ENCODE data around the gene NBAS.

NBAS gene

DNA sequence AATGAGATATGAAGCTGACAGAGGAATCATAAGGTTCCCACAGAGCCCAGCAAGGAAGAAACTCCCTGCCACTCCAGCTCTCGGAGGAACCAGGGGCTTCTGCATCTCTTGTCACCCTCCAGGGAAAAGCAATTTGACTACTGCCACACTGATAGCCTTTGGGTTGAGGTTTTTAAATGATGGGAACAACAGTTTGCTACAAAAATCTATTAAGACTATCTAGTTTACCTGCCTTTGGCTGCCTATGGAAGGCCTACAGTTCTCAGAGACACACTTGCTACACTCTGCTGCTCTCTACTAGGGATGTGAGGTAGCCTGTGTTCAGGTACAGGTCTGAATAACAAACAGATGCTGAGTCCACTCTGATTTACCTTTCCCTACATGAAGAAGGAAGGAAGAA, 161.9 kb downstream of the NBAS start:
- Mint-ChIP-seq H3K36me3 (ENCODE audit: low read depth) (peaks cover 42% of the 10 kb centered on the region), H3K4me3 (no peak overlapping the region)
- intact Hi-C loops (cut with micrococcal nuclease) = no loop called here

DNA sequence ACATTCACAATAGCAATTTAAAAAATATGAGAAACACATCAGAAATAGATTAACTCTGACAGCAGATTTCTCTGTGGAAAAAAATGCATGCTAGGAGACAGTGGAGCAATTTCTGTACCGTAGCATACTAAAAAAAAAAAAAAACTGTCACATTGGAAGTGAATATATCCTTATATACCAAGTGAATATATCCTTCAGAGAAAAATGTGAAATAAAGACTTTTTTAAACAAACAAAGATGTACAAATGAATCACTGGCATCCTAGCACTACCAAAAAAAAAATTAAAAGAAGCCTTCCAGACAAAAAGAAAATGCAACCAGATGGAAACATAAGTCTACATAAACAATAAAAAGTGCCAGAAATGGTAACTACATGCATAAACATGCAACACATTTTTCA, 169.4 kb downstream of the NBAS start:
- H3K27ac Mint-ChIP-seq = no peak overlapping the region
- H3K36me3 Mint-ChIP-seq (ENCODE audit: low read depth) = peaks cover 54% of the 10 kb centered on the region
- H3K4me3 Mint-ChIP-seq = no peak overlapping the region
- no peaks in the 10 kb centered on the region for H3K4me1 Mint-ChIP-seq (ENCODE audit: low read depth)
- no peaks in the 10 kb centered on the region for H3K9me3 Mint-ChIP-seq
- intact Hi-C loops (cut with micrococcal nuclease) = no loop called here
- H3K27me3 Mint-ChIP-seq = no peaks in the 10 kb centered on the region

More for the DNA sequence above, 161.9 kb downstream of the NBAS start:
- H3K4me1 Mint-ChIP-seq (ENCODE audit: low read depth) = no peaks in the 10 kb centered on the region
- no peaks in the 10 kb centered on the region for H3K27me3 Mint-ChIP-seq
- H3K9me3 Mint-ChIP-seq = no peaks in the 10 kb centered on the region
- H3K27ac Mint-ChIP-seq = no peak overlapping the region

DNA sequence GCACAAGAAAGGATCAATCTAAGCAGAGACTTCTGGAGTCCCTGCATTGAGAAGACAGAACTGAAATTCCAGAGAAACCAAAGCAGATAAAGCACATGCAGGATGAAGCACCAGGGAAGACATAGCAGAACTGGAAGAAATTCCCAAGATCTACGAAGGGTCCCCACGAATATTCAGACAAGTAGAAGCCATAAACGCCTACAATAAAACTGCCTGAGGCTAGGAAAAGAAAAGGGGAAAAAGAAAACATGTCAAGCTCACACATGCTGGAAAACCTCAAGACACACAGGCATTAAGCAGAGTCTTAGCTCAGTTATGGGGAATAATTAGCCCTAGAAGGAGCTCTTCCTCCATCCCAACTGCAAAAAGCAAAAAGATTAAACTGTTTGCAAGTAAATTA, 171.2 kb downstream of the NBAS start:
- no peaks in the 10 kb centered on the region for H3K9me3 Mint-ChIP-seq
- peaks cover 52% of the 10 kb centered on the region for H3K36me3 Mint-ChIP-seq (ENCODE audit: low read depth)
- no peak overlapping the region for H3K27ac Mint-ChIP-seq
- no peaks in the 10 kb centered on the region for H3K27me3 Mint-ChIP-seq
- no peak overlapping the region for H3K4me3 Mint-ChIP-seq
- intact Hi-C loops (cut with micrococcal nuclease) = no loop called here
- no peaks in the 10 kb centered on the region for H3K4me1 Mint-ChIP-seq (ENCODE audit: low read depth)

DNA sequence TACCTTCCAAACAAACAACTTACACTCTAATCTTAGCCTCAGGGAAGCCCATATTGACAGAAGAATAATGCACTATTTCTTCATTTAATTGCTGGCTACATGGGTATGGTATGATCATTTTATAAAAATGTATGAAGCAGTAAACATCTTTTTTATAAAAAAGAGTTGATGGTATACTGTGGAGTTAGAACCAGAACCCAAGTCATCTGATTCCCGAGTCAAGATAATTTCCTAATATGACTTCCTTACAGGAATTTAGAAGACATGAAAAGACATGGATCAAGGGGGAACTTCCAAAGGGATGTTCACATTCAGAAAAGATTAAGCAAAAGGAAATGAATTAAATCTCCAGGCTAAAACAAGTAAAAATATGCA, 171.8 kb downstream of the NBAS start:
- Mint-ChIP-seq H3K36me3 (ENCODE audit: low read depth) (peaks cover 52% of the 10 kb centered on the region), H3K27me3 (no peaks in the 10 kb centered on the region), H3K4me3 (no peak overlapping the region), H3K9me3 (no peaks in the 10 kb centered on the region), H3K4me1 (ENCODE audit: low read depth) (no peaks in the 10 kb centered on the region), H3K27ac (no peak overlapping the region)
- intact Hi-C loops (cut with micrococcal nuclease) = no loop called here

DNA sequence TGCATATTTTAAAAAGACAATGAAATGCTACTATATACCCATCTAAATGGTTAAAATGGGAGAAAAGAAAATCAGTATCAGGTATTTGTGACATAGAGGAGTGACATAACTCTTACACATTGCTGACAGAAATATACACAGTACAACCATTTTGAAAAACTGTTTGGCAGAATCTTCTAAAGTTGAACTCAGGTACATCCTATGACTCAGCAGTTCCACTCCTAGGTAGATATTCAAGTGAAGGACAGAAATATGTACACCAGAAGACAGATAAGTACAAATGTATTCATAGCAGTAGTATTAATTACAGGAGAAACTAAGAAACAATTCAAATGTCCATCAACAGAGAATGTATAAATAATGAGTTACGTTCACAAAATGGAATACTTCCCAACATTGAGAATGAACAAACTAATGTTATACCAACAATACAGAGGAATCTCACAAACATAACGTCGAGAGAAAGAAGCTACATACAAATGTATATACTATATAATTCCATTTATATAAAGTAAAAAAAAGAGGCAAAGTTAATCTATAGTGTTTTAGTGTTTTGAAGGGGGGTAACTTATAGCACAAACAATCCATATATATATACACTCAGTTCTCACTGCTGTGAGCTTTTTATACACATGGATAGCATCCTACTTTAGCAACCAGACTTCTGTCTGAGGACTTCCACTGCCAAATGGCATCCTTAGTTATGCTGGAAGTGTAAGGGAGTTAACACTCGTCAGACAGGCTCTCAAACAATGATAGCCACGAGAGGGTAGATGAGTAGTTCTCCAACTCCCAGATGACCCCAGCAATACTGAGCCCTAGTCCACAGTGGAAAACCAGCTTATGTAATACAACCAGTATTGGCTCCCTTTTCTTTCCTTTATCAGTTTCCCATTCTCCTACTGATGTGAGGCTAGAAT, 172.5 kb downstream of the NBAS start:
- intact Hi-C loops (cut with micrococcal nuclease) = no loop called here
- peaks cover 52% of the 10 kb centered on the region for H3K36me3 Mint-ChIP-seq (ENCODE audit: low read depth)

DNA sequence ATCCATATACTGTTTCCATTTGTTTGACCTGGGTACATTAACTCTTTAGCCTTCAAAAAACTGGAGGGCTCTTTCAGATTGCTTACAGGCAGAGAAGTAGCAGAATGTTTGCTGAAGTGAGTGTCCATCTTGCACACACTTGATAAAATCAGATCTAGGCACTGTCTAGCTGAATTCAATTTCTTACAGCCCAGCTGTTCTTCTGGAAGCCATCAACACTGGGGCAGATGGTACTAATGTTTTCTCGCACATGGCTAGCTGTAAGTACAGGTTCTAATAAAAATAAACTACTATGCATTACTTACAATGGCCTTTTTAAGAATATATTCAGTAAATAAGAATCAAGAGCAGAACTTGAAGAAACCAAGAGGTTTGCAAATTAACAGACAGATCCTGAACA, 175.9 kb downstream of the NBAS start:
- H3K27ac Mint-ChIP-seq = no peak overlapping the region
- intact Hi-C loops (cut with micrococcal nuclease) = no loop called here

More for the DNA sequence above, 172.5 kb downstream of the NBAS start:
- Mint-ChIP-seq H3K4me1 (ENCODE audit: low read depth) (no peaks in the 10 kb centered on the region), H3K27me3 (no peaks in the 10 kb centered on the region), H3K27ac (no peak overlapping the region), H3K9me3 (no peaks in the 10 kb centered on the region), H3K4me3 (no peak overlapping the region)

DNA sequence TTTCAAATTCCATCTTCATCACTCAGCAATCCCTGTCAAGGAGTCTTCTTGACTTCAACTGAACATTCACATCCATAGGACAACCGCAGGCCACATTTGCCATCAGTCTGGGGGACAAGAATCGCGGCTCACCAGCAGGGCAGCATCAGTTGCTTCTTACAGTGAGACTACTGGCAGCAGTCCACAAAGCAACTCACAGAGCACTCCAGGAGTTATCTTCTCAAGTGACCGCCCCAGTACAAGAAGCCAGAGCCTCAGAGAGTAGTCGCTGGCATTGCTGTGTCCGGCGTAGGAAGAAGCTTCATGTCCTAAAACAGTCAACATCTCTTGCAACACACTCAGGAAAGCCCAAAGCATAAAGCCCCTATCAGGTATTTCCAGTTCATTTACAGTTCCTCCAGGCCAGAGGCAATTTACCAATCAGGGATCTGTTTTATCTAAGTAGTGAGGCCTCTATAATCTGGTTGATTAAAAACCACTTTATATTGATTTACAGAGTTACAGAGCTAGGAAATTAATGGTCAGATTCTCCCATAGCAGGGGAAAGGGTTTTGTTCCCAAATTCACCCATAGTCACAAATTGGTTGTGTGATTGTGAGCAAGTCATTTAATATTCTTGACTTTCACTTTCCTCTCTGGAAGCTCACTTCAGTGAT, 177.3 kb downstream of the NBAS start:
- Mint-ChIP-seq H3K36me3 (ENCODE audit: low read depth) (peaks cover 33% of the 10 kb centered on the region), H3K27ac (no peak overlapping the region), H3K9me3 (no peaks in the 10 kb centered on the region), H3K27me3 (no peaks in the 10 kb centered on the region), H3K4me1 (ENCODE audit: low read depth) (no peaks in the 10 kb centered on the region), H3K4me3 (no peak overlapping the region)
- intact Hi-C loops (cut with micrococcal nuclease) = no loop called here

More for the DNA sequence above, 175.9 kb downstream of the NBAS start:
- Mint-ChIP-seq H3K4me1 (ENCODE audit: low read depth) (no peaks in the 10 kb centered on the region), H3K4me3 (no peak overlapping the region), H3K36me3 (ENCODE audit: low read depth) (peaks cover 36% of the 10 kb centered on the region), H3K9me3 (no peaks in the 10 kb centered on the region), H3K27me3 (no peaks in the 10 kb centered on the region)

DNA sequence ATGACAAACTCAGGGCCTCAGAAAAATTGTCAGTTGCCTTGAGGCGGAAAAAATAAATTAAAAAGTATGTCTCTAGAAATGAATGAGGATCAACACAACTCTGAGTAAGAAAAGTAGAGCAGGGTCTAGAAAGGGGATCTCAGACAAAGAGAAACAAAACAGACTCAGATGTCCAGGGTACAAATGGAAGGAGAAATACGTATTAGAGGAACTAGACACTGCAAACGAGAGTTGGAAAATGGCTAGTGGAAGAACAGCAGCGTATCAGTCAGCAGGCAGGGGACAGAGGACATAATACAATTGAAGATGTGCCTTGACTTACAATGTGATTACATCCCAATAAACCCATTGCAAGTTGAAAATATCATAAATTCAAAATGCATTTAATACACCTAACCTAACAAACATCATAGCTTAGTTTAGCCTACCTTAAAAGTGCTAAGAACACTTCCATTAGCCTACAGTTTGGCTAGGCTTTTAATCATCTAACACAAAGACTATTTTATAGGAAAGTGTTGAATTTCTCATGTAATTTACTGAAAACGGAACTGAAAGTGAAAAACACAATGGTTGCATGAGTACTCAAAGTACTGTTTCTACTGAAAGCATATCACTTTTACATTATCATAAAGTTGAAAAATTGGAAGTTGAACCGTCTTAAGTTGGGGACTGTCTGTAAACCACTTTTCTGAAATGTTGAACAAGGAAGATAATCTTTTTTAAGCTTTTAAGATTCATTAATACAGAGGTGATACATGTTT, 182.8 kb downstream of the NBAS start:
- no peaks in the 10 kb centered on the region for H3K4me1 Mint-ChIP-seq (ENCODE audit: low read depth)
- H3K27ac Mint-ChIP-seq = no peak overlapping the region
- no peaks in the 10 kb centered on the region for H3K9me3 Mint-ChIP-seq
- peaks cover 57% of the 10 kb centered on the region for H3K36me3 Mint-ChIP-seq (ENCODE audit: low read depth)
- H3K4me3 Mint-ChIP-seq = no peak overlapping the region
- H3K27me3 Mint-ChIP-seq = no peaks in the 10 kb centered on the region
- intact Hi-C loops (cut with micrococcal nuclease) = no loop called here

DNA sequence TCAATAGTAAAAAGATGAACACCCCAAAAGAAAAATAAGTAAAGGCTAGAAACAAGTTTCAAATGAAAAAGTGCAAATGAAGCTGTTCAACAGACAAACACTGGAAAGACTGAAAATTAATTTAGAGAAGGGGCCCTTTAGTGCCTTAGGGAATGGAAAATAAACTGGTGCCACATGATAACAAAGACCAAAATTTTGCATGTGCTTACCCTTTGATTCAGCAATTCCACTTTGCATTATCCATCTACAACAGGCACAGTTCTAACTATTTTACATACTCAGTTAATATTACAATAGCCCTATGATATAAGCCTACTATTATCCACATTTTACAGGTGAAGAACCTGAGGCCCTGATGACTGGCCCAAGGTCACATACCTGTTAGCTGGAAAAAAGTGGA, 183.9 kb downstream of the NBAS start:
- peaks cover 51% of the 10 kb centered on the region for H3K36me3 Mint-ChIP-seq (ENCODE audit: low read depth)
- H3K27me3 Mint-ChIP-seq = no peaks in the 10 kb centered on the region
- no peaks in the 10 kb centered on the region for H3K4me1 Mint-ChIP-seq (ENCODE audit: low read depth)
- H3K4me3 Mint-ChIP-seq = no peak overlapping the region
- H3K27ac Mint-ChIP-seq = no peak overlapping the region
- intact Hi-C loops (cut with micrococcal nuclease) = no loop called here
- no peaks in the 10 kb centered on the region for H3K9me3 Mint-ChIP-seq

DNA sequence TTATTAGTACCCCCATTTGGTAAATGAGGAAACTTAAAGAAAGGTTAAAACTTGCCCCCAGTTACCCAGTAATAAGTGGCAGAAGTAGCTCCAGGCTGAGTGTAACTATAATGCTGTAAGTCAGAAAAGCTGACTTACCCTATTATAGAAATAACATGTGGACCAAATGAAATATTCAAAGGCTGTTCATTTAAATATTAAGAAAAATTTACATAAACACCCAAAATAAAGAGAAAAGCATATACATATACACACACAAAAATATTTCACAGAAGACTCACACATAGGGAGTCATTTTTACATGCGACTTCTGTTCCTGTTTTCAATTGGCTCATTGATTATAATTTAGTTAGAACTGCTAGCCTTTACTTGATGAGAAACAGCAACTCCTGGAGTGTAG, 189.1 kb downstream of the NBAS start:
- H3K36me3 Mint-ChIP-seq (ENCODE audit: low read depth) = peaks cover 50% of the 10 kb centered on the region
- H3K27ac Mint-ChIP-seq = no peak overlapping the region
- intact Hi-C loops (cut with micrococcal nuclease) = no loop called here
- no peaks in the 10 kb centered on the region for H3K27me3 Mint-ChIP-seq
- H3K4me1 Mint-ChIP-seq (ENCODE audit: low read depth) = no peaks in the 10 kb centered on the region
- no peak overlapping the region for H3K4me3 Mint-ChIP-seq
- no peaks in the 10 kb centered on the region for H3K9me3 Mint-ChIP-seq

DNA sequence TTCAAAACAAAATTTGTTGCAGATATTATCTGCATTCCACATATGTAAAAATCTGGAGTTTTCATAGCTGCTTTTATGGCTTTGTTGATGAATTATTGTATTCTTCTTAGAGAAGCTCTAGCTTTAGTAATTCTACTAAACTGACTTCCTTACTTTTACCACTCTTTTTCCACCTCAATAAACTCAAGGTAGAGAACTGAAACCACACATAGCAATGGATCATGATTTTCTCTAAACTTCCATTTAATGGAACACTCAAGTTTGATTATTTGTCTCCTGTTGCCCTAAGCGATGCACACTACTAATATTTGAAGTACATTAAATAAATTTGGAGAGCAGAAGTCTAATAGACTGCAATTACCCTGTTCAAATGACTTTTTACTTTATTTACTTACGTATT, 192.0 kb downstream of the NBAS start:
- Mint-ChIP-seq H3K36me3 (ENCODE audit: low read depth) (peaks cover 57% of the 10 kb centered on the region), H3K4me3 (no peak overlapping the region), H3K27me3 (no peaks in the 10 kb centered on the region), H3K9me3 (no peaks in the 10 kb centered on the region), H3K4me1 (ENCODE audit: low read depth) (no peaks in the 10 kb centered on the region), H3K27ac (no peak overlapping the region)
- intact Hi-C loops (cut with micrococcal nuclease) = no loop called here

DNA sequence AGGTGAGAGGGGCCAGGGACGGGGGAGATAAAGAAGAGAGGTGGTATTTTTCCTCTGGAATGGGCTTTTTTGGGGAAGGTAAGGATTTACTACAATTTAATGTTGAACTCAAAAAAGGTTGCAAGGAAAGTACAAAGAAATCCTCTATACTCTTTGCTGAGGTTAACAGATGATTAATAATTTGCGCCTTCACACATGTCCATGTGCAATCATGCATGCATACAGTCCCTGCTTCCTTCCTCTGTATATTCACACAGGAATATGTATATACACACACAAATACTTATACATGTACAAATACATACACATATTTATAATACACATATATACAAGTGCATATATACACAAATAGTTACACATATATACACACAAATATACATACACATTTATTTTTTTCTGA, 193.4 kb downstream of the NBAS start:
- intact Hi-C loops (cut with micrococcal nuclease) = no loop called here
- no peaks in the 10 kb centered on the region for H3K9me3 Mint-ChIP-seq
- H3K27me3 Mint-ChIP-seq = no peaks in the 10 kb centered on the region
- H3K4me3 Mint-ChIP-seq = no peak overlapping the region
- H3K4me1 Mint-ChIP-seq (ENCODE audit: low read depth) = peaks cover 11% of the 10 kb centered on the region
- H3K27ac Mint-ChIP-seq = no peak overlapping the region
- peaks cover 48% of the 10 kb centered on the region for H3K36me3 Mint-ChIP-seq (ENCODE audit: low read depth)

DNA sequence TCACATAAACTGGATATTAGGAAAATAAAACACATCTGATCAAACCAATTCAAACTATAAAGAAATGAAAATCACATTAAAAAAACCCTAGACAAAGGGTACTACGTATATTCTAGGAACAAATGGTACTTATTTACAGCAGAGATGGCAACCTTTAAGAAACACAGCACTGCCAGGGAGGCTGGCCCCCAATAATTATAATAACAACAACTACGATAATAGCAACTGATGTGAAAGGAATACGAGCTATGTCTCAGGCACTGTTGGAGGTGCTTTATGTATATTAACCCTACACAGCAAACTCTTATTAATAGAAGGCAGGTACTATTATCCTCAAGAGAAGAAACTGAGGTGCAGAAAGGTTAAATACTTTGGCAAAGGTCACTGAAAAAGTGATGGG, 193.9 kb downstream of the NBAS start:
- no peak overlapping the region for H3K27ac Mint-ChIP-seq
- no peak overlapping the region for H3K4me3 Mint-ChIP-seq
- no peaks in the 10 kb centered on the region for H3K27me3 Mint-ChIP-seq
- intact Hi-C loops (cut with micrococcal nuclease) = no loop called here
- peaks cover 11% of the 10 kb centered on the region for H3K4me1 Mint-ChIP-seq (ENCODE audit: low read depth)
- peaks cover 48% of the 10 kb centered on the region for H3K36me3 Mint-ChIP-seq (ENCODE audit: low read depth)
- H3K9me3 Mint-ChIP-seq = no peaks in the 10 kb centered on the region

DNA sequence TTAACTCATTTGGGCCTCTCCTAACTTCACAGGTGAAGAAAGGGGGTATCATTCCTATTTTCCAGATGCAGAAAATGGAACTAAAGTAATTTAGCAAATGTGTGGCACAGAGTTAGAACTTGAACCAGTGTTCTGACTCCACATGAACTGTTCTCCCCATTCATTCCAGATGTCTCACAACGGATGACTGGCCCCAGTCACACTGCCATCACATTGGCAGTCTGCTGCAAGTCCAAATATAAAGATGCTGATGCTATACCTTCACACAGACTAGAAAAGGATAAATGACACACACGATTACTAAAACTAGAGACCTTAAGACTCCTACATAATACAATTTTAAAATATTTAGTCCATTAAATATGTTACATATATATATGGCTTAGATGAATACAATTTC, 195.7 kb downstream of the NBAS start:
- Mint-ChIP-seq H3K9me3 (no peaks in the 10 kb centered on the region), H3K36me3 (ENCODE audit: low read depth) (peaks cover 46% of the 10 kb centered on the region), H3K27me3 (no peaks in the 10 kb centered on the region), H3K27ac (no peak overlapping the region), H3K4me1 (ENCODE audit: low read depth) (peaks cover 11% of the 10 kb centered on the region), H3K4me3 (no peak overlapping the region)
- intact Hi-C loops (cut with micrococcal nuclease) = no loop called here

All from dendritic cell treated with granulocyte-macrophage colony-stimulating factor and Interleukin-4, amounts not matched to agents 40 ng/mL and 50 ng/mL, for 4 days (primary cell).